Thyroid gland (tissue), 4 donors: ENCODE data around the gene IRS1.

Experiments
- POLR2A ChIP-seq, 2 donors: fragments of 450-650 bp; IDR thresholded peaks; one replicate each; pipeline ENCODE4 v1.6.1; 2017; ENCODE audit warnings: antibody characterized with exemption in 2 of 2, mild to moderate bottlenecking in 2 of 2, moderate library complexity in 1 of 2
- TF ChIP-seq, protein P1 (sequence below), 6 experiments: fragments of 200-600 bp in 3 of 6; fragments of 450-650 bp in 3 of 6; sonication (generic) in 3 of 6; IDR thresholded peaks; one replicate each; pipeline ENCODE4 v1.5.1; 2016 to 2019; ENCODE audit warnings: antibody characterized with exemption in 6 of 6, mild to moderate bottlenecking in 2 of 6, inconsistent platforms in 1 of 6, moderate library complexity in 1 of 6

DNA sequence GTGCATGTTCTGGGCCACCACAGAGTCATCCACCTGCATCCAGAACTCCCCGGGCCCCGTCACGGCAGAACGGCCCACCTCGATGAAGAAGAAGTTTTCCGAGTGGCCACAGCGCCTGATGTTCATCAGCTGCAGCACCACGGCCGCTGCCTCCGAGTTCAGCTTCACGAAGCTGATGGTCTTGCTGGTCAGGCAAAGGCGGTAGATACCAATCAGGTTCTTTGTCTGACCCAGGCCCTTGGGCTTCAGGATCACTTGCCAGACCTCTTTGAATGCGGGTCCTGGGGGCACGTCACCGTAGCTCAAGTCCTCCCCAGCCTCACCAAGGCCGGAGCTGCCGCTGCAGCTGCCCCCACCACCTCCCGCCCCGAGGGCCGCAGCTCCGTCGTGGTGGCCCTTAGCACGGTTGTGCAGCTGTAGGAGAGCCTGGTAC lies 1.6 kb downstream of the IRS1 start:
- TF ChIP-seq, protein P1, sequence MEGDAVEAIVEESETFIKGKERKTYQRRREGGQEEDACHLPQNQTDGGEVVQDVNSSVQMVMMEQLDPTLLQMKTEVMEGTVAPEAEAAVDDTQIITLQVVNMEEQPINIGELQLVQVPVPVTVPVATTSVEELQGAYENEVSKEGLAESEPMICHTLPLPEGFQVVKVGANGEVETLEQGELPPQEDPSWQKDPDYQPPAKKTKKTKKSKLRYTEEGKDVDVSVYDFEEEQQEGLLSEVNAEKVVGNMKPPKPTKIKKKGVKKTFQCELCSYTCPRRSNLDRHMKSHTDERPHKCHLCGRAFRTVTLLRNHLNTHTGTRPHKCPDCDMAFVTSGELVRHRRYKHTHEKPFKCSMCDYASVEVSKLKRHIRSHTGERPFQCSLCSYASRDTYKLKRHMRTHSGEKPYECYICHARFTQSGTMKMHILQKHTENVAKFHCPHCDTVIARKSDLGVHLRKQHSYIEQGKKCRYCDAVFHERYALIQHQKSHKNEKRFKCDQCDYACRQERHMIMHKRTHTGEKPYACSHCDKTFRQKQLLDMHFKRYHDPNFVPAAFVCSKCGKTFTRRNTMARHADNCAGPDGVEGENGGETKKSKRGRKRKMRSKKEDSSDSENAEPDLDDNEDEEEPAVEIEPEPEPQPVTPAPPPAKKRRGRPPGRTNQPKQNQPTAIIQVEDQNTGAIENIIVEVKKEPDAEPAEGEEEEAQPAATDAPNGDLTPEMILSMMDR (IDR thresholded peaks at IDR 0.05), result no peak
- TF ChIP-seq POLR2A (IDR thresholded peaks at IDR 0.05), result no peak
